ENCODE data around the gene HIP1R. TPM values are rescaled to one million over a fixed set of nuclear protein-coding genes. Genes with fewer than 3 reads are reported as not detected.

HIP1R gene
- total and polyA plus RNA-seq, 2 of the 13 experiments (the other 11 are each of a cell fraction or from before 2014, with no cell fraction given), result 18.4 to 25.5 TPM

GRCh38 chr12:122865268-122866231 is 30.3 kb downstream of the HIP1R start (continued):
- TF ChIP-seq ELK4 (CRISPR knock-in tag; IDR thresholded peaks at IDR 0.05; ENCODE audit: borderline replicate concordance) (no peak), POLR2AphosphoS5 (IDR thresholded peaks at IDR 0.05; ENCODE audit: low read depth, low read length) (no peak), KDM5B (CRISPR knock-in tag; IDR thresholded peaks at IDR 0.05; ENCODE audit: borderline replicate concordance) (no peak), ZNF276 (CRISPR knock-in tag; IDR thresholded peaks at IDR 0.05; ENCODE audit: low read depth) (no peak), ZNF549 (CRISPR knock-in tag; IDR thresholded peaks at IDR 0.05) (no peak), ZNF333 (CRISPR knock-in tag; IDR thresholded peaks at IDR 0.05; ENCODE audit: borderline replicate concordance) (no peak), ATF7-NPFF (CRISPR knock-in tag; IDR thresholded peaks at IDR 0.05; ENCODE audit: low read depth) (no peak), KLF15 (CRISPR knock-in tag; IDR thresholded peaks at IDR 0.05; ENCODE audit: borderline replicate concordance) (no peak), FOXP4 (CRISPR knock-in tag; IDR thresholded peaks at IDR 0.05) (no peak), HOMEZ (CRISPR knock-in tag; IDR thresholded peaks at IDR 0.05; ENCODE audit: low read depth) (no peak), FOSL1 (CRISPR knock-in tag; IDR thresholded peaks at IDR 0.05; ENCODE audit: borderline replicate concordance) (no peak), ZNF597 (CRISPR knock-in tag; IDR thresholded peaks at IDR 0.05) (no peak), SIN3A (IDR thresholded peaks at IDR 0.05; ENCODE audit: borderline replicate concordance, low read depth, low read length) (no peak), KLF6 (CRISPR knock-in tag; IDR thresholded peaks at IDR 0.05) (no peak), DMAP1 (CRISPR knock-in tag; IDR thresholded peaks at IDR 0.05) (no peak), SMARCE1 (IDR thresholded peaks at IDR 0.05; ENCODE audit: borderline replicate concordance) (no peak), MYPOP (CRISPR knock-in tag; IDR thresholded peaks at IDR 0.05) (no peak), FOXK1 (CRISPR knock-in tag; IDR thresholded peaks at IDR 0.05; ENCODE audit: borderline replicate concordance, low read depth) (no peak), ZNF326 (CRISPR knock-in tag; IDR thresholded peaks at IDR 0.05; ENCODE audit: borderline replicate concordance) (no peak), REPIN1 (CRISPR knock-in tag; IDR thresholded peaks at IDR 0.05; ENCODE audit: borderline replicate concordance, low read depth) (no peak)

Measured in HepG2 (cell line).